Measurements from ENCODE around the gene TINCR. TPM values are rescaled to one million over a fixed set of nuclear protein-coding genes. Genes with fewer than 3 reads are reported as not detected.

The TINCR gene
- total RNA-seq: under 1 TPM; 0.38 to 0.50 TPM

GRCh38 chr19:5567360-5567969, at the start of gene TINCR:
TSS of gene TINCR (minus strand) at chr19:5567953.
- no peaks in the 10 kb centered on the region for H3K4me1 Mint-ChIP-seq (ENCODE audit: low read depth)
- peaks cover 8% of the 10 kb centered on the region for H3K27me3 Mint-ChIP-seq
- no peak within 1 kb of the TSS for H3K4me3 Mint-ChIP-seq
- H3K9me3 Mint-ChIP-seq: no peaks in the 10 kb centered on the region
- H3K27ac Mint-ChIP-seq: no peak within 1 kb of the TSS
- no peaks in the 10 kb centered on the region for H3K36me3 Mint-ChIP-seq (ENCODE audit: low read depth)
- ChIA-PET CTCF (interaction anchor here (0.6 kb wide), 1 partner anchor 20 kb away, joined by 3 read pairs; no protein-coding TSS in a partner anchor), POLR2A (no interaction called here)
- ATAC-seq (no peak), DNase-seq (no peak)
- TF ChIP-seq CTCF (IDR thresholded peaks at IDR 0.05): peak; percentile 33
- intact Hi-C loops (cut with micrococcal nuclease): no loop called here

GRCh38 chr19:5617080-5617479, 49.3 kb upstream of the TINCR start:
- POLR2A ChIA-PET: no interaction called here
- H3K36me3 Mint-ChIP-seq (ENCODE audit: low read depth): peaks cover 70% of the 10 kb centered on the region

GRCh38 chr19:5615756-5616327, 48.1 kb upstream of the TINCR start:
- DNase-seq (no peak), ATAC-seq (no peak)
- POLR2A ChIA-PET: interaction anchor here (0.9 to 1.1 kb wide), 2 partner anchors 10 to 17 kb away, joined by 3 read pairs; no protein-coding TSS in a partner anchor
- CTCF ChIA-PET: no interaction called here
- Mint-ChIP-seq H3K4me3 (no peak overlapping the region), H3K4me1 (ENCODE audit: low read depth) (peaks cover 33% of the 10 kb centered on the region), H3K36me3 (ENCODE audit: low read depth) (peaks cover 63% of the 10 kb centered on the region), H3K27ac (no peak overlapping the region), H3K27me3 (no peaks in the 10 kb centered on the region), H3K9me3 (no peaks in the 10 kb centered on the region)
- intact Hi-C loops (cut with micrococcal nuclease): no loop called here
- no peak for TF ChIP-seq CTCF (IDR thresholded peaks at IDR 0.05)

More at GRCh38 chr19:5617080-5617479, 49.3 kb upstream of the TINCR start:
- H3K27ac Mint-ChIP-seq: peak overlapping the region; percentile 52
- H3K9me3 Mint-ChIP-seq: no peaks in the 10 kb centered on the region
- CTCF ChIA-PET: no interaction called here
- no peak for TF ChIP-seq CTCF (IDR thresholded peaks at IDR 0.05)
- H3K27me3 Mint-ChIP-seq: no peaks in the 10 kb centered on the region
- intact Hi-C loops (cut with micrococcal nuclease): no loop called here
- peaks cover 39% of the 10 kb centered on the region for H3K4me1 Mint-ChIP-seq (ENCODE audit: low read depth)
- ATAC-seq (no peak), DNase-seq (no peak)
- H3K4me3 Mint-ChIP-seq: no peak overlapping the region

- ATAC-seq (no peak), DNase-seq (no peak)
- ChIA-PET CTCF (no interaction called here), POLR2A (interaction anchor here (1.0 to 2.0 kb wide), 3 partner anchors 9 to 53 kb away, joined by 3 to 12 read pairs (median 3); partner anchors contain the start of genes SAFB and SAFB2)
- H3K27me3 Mint-ChIP-seq: no peaks in the 10 kb centered on the region
- peaks cover 9% of the 10 kb centered on the region for H3K4me1 Mint-ChIP-seq (ENCODE audit: low read depth)
- H3K27ac Mint-ChIP-seq: peak overlapping the region; percentile 14
- peaks cover 59% of the 10 kb centered on the region for H3K36me3 Mint-ChIP-seq (ENCODE audit: low read depth)
- no peaks in the 10 kb centered on the region for H3K9me3 Mint-ChIP-seq
- no peak for TF ChIP-seq CTCF (IDR thresholded peaks at IDR 0.05)
- intact Hi-C loops (cut with micrococcal nuclease): no loop called here
- H3K4me3 Mint-ChIP-seq: no peak overlapping the region
These were observed 45.4 kb upstream of the TINCR start for GRCh38 chr19:5612891-5613865.

Data from activated CD8-positive, alpha-beta T cell treated with anti-CD3 and anti-CD28 coated beads for 36 hours (primary cell).